Fibroblast of pulmonary artery (primary cell): Measurements from ENCODE around the gene PRRX2.

Source experiments
- DNase-seq: peaks from one replicate; pipeline ENCODE4 v3.0.0-alpha.2; 2010; ENCODE audit warnings: low read depth
- H3K4me3 ChIP-seq: replicated peaks from 2 replicates; pipeline ENCODE4 v1.5.1; 2011; ENCODE audit warnings: low read depth, mild to moderate bottlenecking, control low read depth, low read length, moderate library complexity
- CTCF ChIP-seq: IDR thresholded peaks from 2 replicates; pipeline ENCODE4 v1.5.1; 2011; ENCODE audit warnings: mild to moderate bottlenecking, control low read depth, low read length, inconsistent platforms; ENCODE audit errors: missing control alignments

Gene PRRX2

GRCh38 chr9:129762985-129763926 lies 97.8 kb downstream of the PRRX2 start:
- TF ChIP-seq CTCF = no peak
- peak; percentile 90 for DNase-seq

GRCh38 chr9:129765764-129766317 lies 100.4 kb downstream of the PRRX2 start:
- H3K4me3 ChIP-seq = no peak overlapping the region
- no peak for TF ChIP-seq CTCF
- no peak for DNase-seq

More at GRCh38 chr9:129762985-129763926, 97.8 kb downstream of the PRRX2 start:
- no peak overlapping the region for H3K4me3 ChIP-seq

- no peak for DNase-seq
- no peak overlapping the region for H3K4me3 ChIP-seq
- TF ChIP-seq CTCF = no peak
These were observed 103.0 kb downstream of the PRRX2 start for GRCh38 chr9:129768486-129768885.

GRCh38 chr9:129769669-129770068 lies 104.2 kb downstream of the PRRX2 start:
- TF ChIP-seq CTCF = no peak
- no peak overlapping the region for H3K4me3 ChIP-seq
- no peak for DNase-seq

- no peak for DNase-seq
- TF ChIP-seq CTCF = no peak
- no peak overlapping the region for H3K4me3 ChIP-seq
These were observed 105.3 kb downstream of the PRRX2 start for GRCh38 chr9:129770741-129771140.
